GM12878 (cell line): ENCODE data around the gene PHF1. TPM values are rescaled to one million over a fixed set of nuclear protein-coding genes. Genes with fewer than 3 reads are reported as not detected.

Experiments
- ATF7 ChIP-seq: fragments of 450-650 bp; IDR thresholded peaks from 2 replicates; pipeline ENCODE4 v1.6.1; 2016; ENCODE audit warnings: low read depth, mild to moderate bottlenecking
- CHD2 ChIP-seq: IDR thresholded peaks from 2 replicates; pipeline ENCODE4 v1.6.1; 2011; ENCODE audit warnings: low read depth, low read length, improper control_type of control experiment, borderline replicate concordance
- ESRRA ChIP-seq: IDR thresholded peaks from 2 replicates; pipeline ENCODE4 v1.6.1; 2012; ENCODE audit warnings: mild to moderate bottlenecking, low read length, improper control_type of control experiment
- GABPA ChIP-seq: IDR thresholded peaks from 2 replicates; pipeline ENCODE4 v1.6.1; 2014; ENCODE audit warnings: antibody characterized with exemption, low read depth, mild to moderate bottlenecking, inconsistent platforms
- HCFC1 ChIP-seq: fragments of 150-350 bp; IDR thresholded peaks from 2 replicates; pipeline ENCODE4 v1.6.1; 2014; ENCODE audit warnings: low read length
- HDAC2 ChIP-seq: fragments of 200-600 bp; sonication (generic); IDR thresholded peaks from 2 replicates; pipeline ENCODE4 v1.6.1; 2017
- HDGF ChIP-seq: fragments of 450-650 bp; IDR thresholded peaks from 2 replicates; pipeline ENCODE4 v1.6.1; 2016; ENCODE audit warnings: antibody characterized with exemption
- IKZF1 ChIP-seq: fragments of 450-650 bp; conservative IDR thresholded peaks from 2 replicates; pipeline ENCODE4 v1.6.1; 2017; ENCODE audit warnings: antibody characterized with exemption, mild to moderate bottlenecking
- KDM1A ChIP-seq: fragments of 200-600 bp; sonication (generic); IDR thresholded peaks from 2 replicates; pipeline ENCODE4 v1.6.1; 2016; ENCODE audit warnings: borderline replicate concordance
- MEF2B ChIP-seq: fragments of 450-650 bp; IDR thresholded peaks from 2 replicates; pipeline ENCODE4 v1.6.1; 2018; ENCODE audit warnings: mild to moderate bottlenecking, moderate library complexity; ENCODE audit not compliant: partially characterized antibody, poor library complexity, severe bottlenecking
- NFXL1 ChIP-seq: fragments of 450-650 bp; IDR thresholded peaks from 2 replicates; pipeline ENCODE4 v1.6.1; 2017; ENCODE audit warnings: antibody characterized with exemption, mild to moderate bottlenecking, borderline replicate concordance
- RAD51 ChIP-seq: fragments of 450-650 bp; IDR thresholded peaks from 2 replicates; pipeline ENCODE4 v1.6.1; 2016; ENCODE audit warnings: moderate library complexity, mild to moderate bottlenecking, inconsistent platforms
- RBBP5 ChIP-seq: fragments of 200-600 bp; sonication (generic); conservative IDR thresholded peaks from 2 replicates; pipeline ENCODE4 v1.6.1; 2016
- SMARCA5 ChIP-seq: fragments of 450-650 bp; IDR thresholded peaks from 2 replicates; pipeline ENCODE4 v1.6.1; 2017; ENCODE audit warnings: mild to moderate bottlenecking
- SUPT20H ChIP-seq: IDR thresholded peaks from 2 replicates; pipeline ENCODE4 v1.6.1; 2011; ENCODE audit warnings: low read depth, mild to moderate bottlenecking, low read length, moderate library complexity, borderline replicate concordance; ENCODE audit not compliant: control insufficient read depth
- ZNF384 ChIP-seq: IDR thresholded peaks from 2 replicates; pipeline ENCODE4 v1.6.1; 2012; ENCODE audit warnings: low read depth, mild to moderate bottlenecking, low read length, improper control_type of control experiment, borderline replicate concordance
- polyA plus RNA-seq, 11 experiments: library from polyadenylated mRNA; depleted of rRNA in 4 of 11; unstranded in 6 of 11; stranded (reverse) in 5 of 11; fragments of >200 nt; fragmentation: Nextera tagmentation in 4 of 11; fragmentation: Illumina TruSeq in 1 of 11; extraction: Ambion mirVana in 4 of 11; extraction: Trizol in 1 of 11; gene quantifications; 1 replicate in 1 of 11; 2 replicates in 10 of 11; pipeline versions ENCODE4 v1.2.1 to v1.2.3, GENCODE V29; 2011 to 2016; ENCODE audit warnings: inconsistent platforms in 2 of 11, missing spikeins in 2 of 11, low read depth in 1 of 11
- total RNA-seq, 4 experiments: library from RNA; depleted of rRNA in 3 of 4; stranded (reverse); fragments of >200 nt in 3 of 4; fragmentation: Illumina TruSeq in 1 of 4; extraction: Trizol in 1 of 4; gene quantifications; 2 replicates each; pipeline versions ENCODE4 v1.2.1 to v1.2.3, GENCODE V29; 2013 to 2021
- TF ChIP-seq, protein P1 (sequence below): fragments of 450-650 bp; IDR thresholded peaks from 2 replicates; pipeline ENCODE4 v1.6.1; 2017; ENCODE audit warnings: mild to moderate bottlenecking
- TF ChIP-seq, protein P2 (sequence below): fragments of 450-650 bp; IDR thresholded peaks from 2 replicates; pipeline ENCODE4 v1.6.1; 2017; ENCODE audit warnings: antibody characterized with exemption, mild to moderate bottlenecking, moderate library complexity
- TF ChIP-seq, protein P3 (sequence below): fragments of 150-350 bp; IDR thresholded peaks from 2 replicates; pipeline ENCODE4 v1.6.1; 2014; ENCODE audit warnings: mild to moderate bottlenecking, low read depth, low read length
- TF ChIP-seq, protein P4 (sequence below): IDR thresholded peaks from 2 replicates; pipeline ENCODE4 v1.6.1; 2012; ENCODE audit warnings: low read length, inconsistent platforms

The PHF1 gene
- total and polyA plus RNA-seq, 10 of the 15 experiments (the other 5 are each of a cell fraction or from before 2014, with no cell fraction given) = 1.3 to 17.8 (median 6.2) TPM

DNA sequence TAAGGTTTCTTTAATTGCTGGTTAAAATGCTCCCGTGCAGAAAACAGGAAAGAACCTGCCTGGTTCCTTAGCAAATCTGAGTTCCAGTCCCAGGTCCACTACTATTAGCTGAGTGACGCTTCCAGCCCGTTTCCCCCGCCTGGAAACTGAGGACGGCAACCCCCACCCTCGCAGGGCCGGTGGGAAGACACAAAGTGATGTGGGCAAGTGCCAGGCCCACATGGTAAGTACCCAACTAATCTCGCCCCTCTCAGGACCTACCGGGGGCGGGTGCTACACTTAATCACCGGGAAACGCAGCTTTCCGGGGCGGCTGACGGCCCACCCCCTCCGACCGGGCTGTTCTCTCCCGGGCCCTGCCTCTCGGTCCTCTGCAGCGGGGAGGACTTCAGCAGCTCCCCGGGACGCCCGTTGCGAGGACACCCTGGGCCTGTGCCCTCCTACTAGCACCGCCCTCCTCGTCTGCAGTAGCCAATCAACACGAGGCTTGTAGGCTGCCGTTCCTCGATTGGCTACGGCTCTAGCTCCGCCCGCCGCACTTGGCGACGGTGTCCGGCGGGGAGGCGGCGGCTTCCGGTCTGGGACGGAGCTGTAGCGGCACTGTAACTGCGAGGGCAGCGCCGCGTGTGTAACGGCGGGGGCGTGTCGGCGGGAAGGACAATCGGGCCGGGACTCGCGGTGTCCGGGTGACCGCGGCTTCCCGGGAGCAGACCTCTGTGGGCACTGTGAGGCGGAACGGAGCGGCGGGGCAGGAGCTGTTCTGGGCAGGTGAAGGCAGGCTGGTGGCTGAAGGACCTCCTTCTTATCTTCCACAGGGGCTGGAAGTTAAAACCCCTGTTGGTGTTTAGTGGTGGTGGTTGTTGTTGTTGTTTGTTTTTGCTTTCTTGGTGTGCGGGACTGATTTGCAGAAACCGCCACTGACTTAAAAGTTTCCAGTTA lies 43.5 kb downstream of the PHF1 start, which contains the start of gene ZBTB9 (continued):
- TF ChIP-seq SUPT20H (no peak), MEF2B (no peak), IKZF1 (peak; percentile 72), SMARCA5 (no peak), KDM1A (no peak), HDGF (no peak; the same call in 1 of the 2 replicates), ESRRA (no peak), RBBP5 (no peak), ZNF384 (no peak), HCFC1 (peak; percentile 59), CHD2 (peak; percentile 90), RAD51 (no peak), ATF7 (no peak), GABPA (peak; percentile 90), HDAC2 (no peak), NFXL1 (no peak)
- TF ChIP-seq, protein P1, sequence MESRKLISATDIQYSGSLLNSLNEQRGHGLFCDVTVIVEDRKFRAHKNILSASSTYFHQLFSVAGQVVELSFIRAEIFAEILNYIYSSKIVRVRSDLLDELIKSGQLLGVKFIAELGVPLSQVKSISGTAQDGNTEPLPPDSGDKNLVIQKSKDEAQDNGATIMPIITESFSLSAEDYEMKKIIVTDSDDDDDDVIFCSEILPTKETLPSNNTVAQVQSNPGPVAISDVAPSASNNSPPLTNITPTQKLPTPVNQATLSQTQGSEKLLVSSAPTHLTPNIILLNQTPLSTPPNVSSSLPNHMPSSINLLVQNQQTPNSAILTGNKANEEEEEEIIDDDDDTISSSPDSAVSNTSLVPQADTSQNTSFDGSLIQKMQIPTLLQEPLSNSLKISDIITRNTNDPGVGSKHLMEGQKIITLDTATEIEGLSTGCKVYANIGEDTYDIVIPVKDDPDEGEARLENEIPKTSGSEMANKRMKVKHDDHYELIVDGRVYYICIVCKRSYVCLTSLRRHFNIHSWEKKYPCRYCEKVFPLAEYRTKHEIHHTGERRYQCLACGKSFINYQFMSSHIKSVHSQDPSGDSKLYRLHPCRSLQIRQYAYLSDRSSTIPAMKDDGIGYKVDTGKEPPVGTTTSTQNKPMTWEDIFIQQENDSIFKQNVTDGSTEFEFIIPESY = no peak
- TF ChIP-seq, protein P2, sequence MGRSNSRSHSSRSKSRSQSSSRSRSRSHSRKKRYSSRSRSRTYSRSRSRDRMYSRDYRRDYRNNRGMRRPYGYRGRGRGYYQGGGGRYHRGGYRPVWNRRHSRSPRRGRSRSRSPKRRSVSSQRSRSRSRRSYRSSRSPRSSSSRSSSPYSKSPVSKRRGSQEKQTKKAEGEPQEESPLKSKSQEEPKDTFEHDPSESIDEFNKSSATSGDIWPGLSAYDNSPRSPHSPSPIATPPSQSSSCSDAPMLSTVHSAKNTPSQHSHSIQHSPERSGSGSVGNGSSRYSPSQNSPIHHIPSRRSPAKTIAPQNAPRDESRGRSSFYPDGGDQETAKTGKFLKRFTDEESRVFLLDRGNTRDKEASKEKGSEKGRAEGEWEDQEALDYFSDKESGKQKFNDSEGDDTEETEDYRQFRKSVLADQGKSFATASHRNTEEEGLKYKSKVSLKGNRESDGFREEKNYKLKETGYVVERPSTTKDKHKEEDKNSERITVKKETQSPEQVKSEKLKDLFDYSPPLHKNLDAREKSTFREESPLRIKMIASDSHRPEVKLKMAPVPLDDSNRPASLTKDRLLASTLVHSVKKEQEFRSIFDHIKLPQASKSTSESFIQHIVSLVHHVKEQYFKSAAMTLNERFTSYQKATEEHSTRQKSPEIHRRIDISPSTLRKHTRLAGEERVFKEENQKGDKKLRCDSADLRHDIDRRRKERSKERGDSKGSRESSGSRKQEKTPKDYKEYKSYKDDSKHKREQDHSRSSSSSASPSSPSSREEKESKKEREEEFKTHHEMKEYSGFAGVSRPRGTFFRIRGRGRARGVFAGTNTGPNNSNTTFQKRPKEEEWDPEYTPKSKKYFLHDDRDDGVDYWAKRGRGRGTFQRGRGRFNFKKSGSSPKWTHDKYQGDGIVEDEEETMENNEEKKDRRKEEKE = no peak
- TF ChIP-seq, protein P3, sequence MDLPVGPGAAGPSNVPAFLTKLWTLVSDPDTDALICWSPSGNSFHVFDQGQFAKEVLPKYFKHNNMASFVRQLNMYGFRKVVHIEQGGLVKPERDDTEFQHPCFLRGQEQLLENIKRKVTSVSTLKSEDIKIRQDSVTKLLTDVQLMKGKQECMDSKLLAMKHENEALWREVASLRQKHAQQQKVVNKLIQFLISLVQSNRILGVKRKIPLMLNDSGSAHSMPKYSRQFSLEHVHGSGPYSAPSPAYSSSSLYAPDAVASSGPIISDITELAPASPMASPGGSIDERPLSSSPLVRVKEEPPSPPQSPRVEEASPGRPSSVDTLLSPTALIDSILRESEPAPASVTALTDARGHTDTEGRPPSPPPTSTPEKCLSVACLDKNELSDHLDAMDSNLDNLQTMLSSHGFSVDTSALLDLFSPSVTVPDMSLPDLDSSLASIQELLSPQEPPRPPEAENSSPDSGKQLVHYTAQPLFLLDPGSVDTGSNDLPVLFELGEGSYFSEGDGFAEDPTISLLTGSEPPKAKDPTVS = no peak
- TF ChIP-seq, protein P4, sequence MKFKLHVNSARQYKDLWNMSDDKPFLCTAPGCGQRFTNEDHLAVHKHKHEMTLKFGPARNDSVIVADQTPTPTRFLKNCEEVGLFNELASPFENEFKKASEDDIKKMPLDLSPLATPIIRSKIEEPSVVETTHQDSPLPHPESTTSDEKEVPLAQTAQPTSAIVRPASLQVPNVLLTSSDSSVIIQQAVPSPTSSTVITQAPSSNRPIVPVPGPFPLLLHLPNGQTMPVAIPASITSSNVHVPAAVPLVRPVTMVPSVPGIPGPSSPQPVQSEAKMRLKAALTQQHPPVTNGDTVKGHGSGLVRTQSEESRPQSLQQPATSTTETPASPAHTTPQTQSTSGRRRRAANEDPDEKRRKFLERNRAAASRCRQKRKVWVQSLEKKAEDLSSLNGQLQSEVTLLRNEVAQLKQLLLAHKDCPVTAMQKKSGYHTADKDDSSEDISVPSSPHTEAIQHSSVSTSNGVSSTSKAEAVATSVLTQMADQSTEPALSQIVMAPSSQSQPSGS = no peak
